Endothelial cell of umbilical vein (primary cell): Measurements from ENCODE around the gene EPHX1. TPM values are rescaled to one million over a fixed set of nuclear protein-coding genes. Genes with fewer than 3 reads are reported as not detected.

Source experiments
- BruUV-seq: library from RNA; stranded (reverse); fragments of 400-500 nt; replicated peaks from 2 replicates; lab custom pipeline; 2021; lab: Mats Ljungman, UMichigan
- CTCF ChIA-PET: fragments of 300-600, 350-600 bp; sonication (Branson Sonifier 250); formaldehyde crosslinking; loops from one replicate; lab custom pipeline; 2021; ENCODE audit warnings: antibody characterized with exemption, inconsistent platforms; lab: Charles Lee
- POLR2A ChIA-PET: fragments of 300-600, 350-600 bp; sonication (Branson Sonifier 250); formaldehyde crosslinking; loops from one replicate; lab custom pipeline; 2021; ENCODE audit warnings: antibody characterized with exemption, inconsistent platforms; lab: Charles Lee
- DNase-seq: peaks from one replicate; pipeline ENCODE4 v3.0.0-alpha.2; 2011; ENCODE audit warnings: low read depth, low spot score
- FAIRE-seq: peaks from 2 replicates; lab custom pipeline; 2011; peaks lifted over from hg19 to GRCh38; lab: Jason Lieb, UNC
- H2AFZ ChIP-seq: 2 replicates; pipeline ENCODE4 v1.6.0; 2012; ENCODE audit warnings: low read depth, low read length, control low read depth, inconsistent platforms
- H3K27ac ChIP-seq: 2 replicates; pipeline ENCODE4 v1.5.1; 2011; ENCODE audit warnings: low read depth, mild to moderate bottlenecking, control low read depth, low read length, moderate library complexity; ENCODE audit not compliant: insufficient read depth
- H3K27me3 ChIP-seq, 2 experiments: 2 replicates each; pipeline versions ENCODE4 v1.6.0 to v1.6.1; 2011; ENCODE audit warnings: low read length in 2 of 2, mixed read lengths in 1 of 2; ENCODE audit not compliant: control insufficient read depth in 2 of 2, insufficient read depth in 2 of 2
- H3K36me3 ChIP-seq, 2 experiments: 2 replicates in 1 of 2; 3 replicates in 1 of 2; pipeline ENCODE4 v1.5.1; 2011; ENCODE audit warnings: low read length in 2 of 2, mild to moderate bottlenecking in 1 of 2, moderate library complexity in 1 of 2; ENCODE audit not compliant: control insufficient read depth in 2 of 2, insufficient read depth in 2 of 2; ENCODE audit errors: extremely low read depth in 1 of 2
- H3K4me1 ChIP-seq: 3 replicates; pipeline ENCODE4 v1.5.1; 2011; ENCODE audit warnings: mild to moderate bottlenecking, low read length; ENCODE audit not compliant: control insufficient read depth, insufficient read depth; ENCODE audit errors: extremely low read depth
- H3K4me2 ChIP-seq: 2 replicates; pipeline ENCODE4 v1.6.1; 2011; ENCODE audit warnings: low read length, control low read depth, mixed read lengths; ENCODE audit not compliant: insufficient read depth
- H3K4me3 ChIP-seq, 3 experiments: fragments of 200-600 bp in 1 of 3; sonication (generic), shearing (Covaris generic) in 1 of 3; replicated peaks in 1 of 3; 2 replicates each; pipeline ENCODE4 v1.5.1; 2011 to 2016; ENCODE audit warnings: control low read depth in 3 of 3, low read length in 3 of 3, mild to moderate bottlenecking in 2 of 3, inconsistent platforms in 1 of 3, low read depth in 1 of 3, moderate library complexity in 1 of 3; ENCODE audit not compliant: insufficient read depth in 1 of 3
- H3K79me2 ChIP-seq: 2 replicates; pipeline ENCODE4 v1.6.0; 2012; ENCODE audit warnings: low read length, inconsistent platforms; ENCODE audit not compliant: control insufficient read depth, insufficient read depth
- H3K9ac ChIP-seq: replicated peaks from 2 replicates; pipeline ENCODE3; 2011; ENCODE audit warnings: low read length, control low read depth; ENCODE audit not compliant: insufficient read depth; ENCODE audit errors: extremely low read depth
- H3K9me1 ChIP-seq: replicated peaks from 3 replicates; pipeline ENCODE4 v1.6.0; 2011; ENCODE audit warnings: mild to moderate bottlenecking, low read length; ENCODE audit not compliant: control insufficient read depth, insufficient read depth; ENCODE audit errors: extremely low read depth
- H3K9me3 ChIP-seq: replicated peaks from 2 replicates; pipeline ENCODE4 v1.5.1; 2012; ENCODE audit warnings: low read length, inconsistent platforms; ENCODE audit not compliant: control insufficient read depth, insufficient read depth
- H4K20me1 ChIP-seq: replicated peaks from 2 replicates; pipeline ENCODE3; 2011; ENCODE audit warnings: mild to moderate bottlenecking, low read length; ENCODE audit not compliant: control insufficient read depth, insufficient read depth; ENCODE audit errors: extremely low read depth
- CTCF ChIP-seq, 2 donors: IDR thresholded peaks; 1 replicate in 1 of 2; 2 replicates in 1 of 2; pipeline ENCODE4 v1.5.1; 2011; ENCODE audit warnings: low read length in 2 of 2, mild to moderate bottlenecking in 2 of 2, moderate library complexity in 2 of 2, control low read depth in 1 of 2, inconsistent platforms in 1 of 2, low read depth in 1 of 2; ENCODE audit not compliant: insufficient read depth in 1 of 2; ENCODE audit errors: extremely low read depth in 1 of 2
- EZH2 ChIP-seq: IDR thresholded peaks from 2 replicates; pipeline ENCODE4 v1.6.1; 2012; ENCODE audit warnings: borderline replicate concordance, low read depth, mild to moderate bottlenecking, moderate library complexity, low read length, inconsistent platforms; ENCODE audit not compliant: severe bottlenecking
- FOS ChIP-seq: IDR thresholded peaks from 2 replicates; pipeline ENCODE4 v1.6.1; 2011; ENCODE audit warnings: mild to moderate bottlenecking, low read length, moderate library complexity, borderline replicate concordance; ENCODE audit not compliant: insufficient read depth
- GATA2 ChIP-seq: IDR thresholded peaks from 2 replicates; pipeline ENCODE4 v1.7.0; 2011; ENCODE audit warnings: low read depth, mild to moderate bottlenecking, moderate library complexity, mixed read lengths, low read length; ENCODE audit not compliant: insufficient read length, insufficient read depth
- JUN ChIP-seq: IDR thresholded peaks from 2 replicates; pipeline ENCODE4 v1.6.1; 2011; ENCODE audit warnings: borderline replicate concordance, low read depth; ENCODE audit not compliant: insufficient read length, insufficient read depth
- MYC ChIP-seq: IDR thresholded peaks from one replicate; pipeline ENCODE4 v1.6.1; 2011; ENCODE audit warnings: mild to moderate bottlenecking, low read depth, low read length
- POLR2A ChIP-seq: IDR thresholded peaks from 2 replicates; pipeline ENCODE4 v1.6.1; 2012; ENCODE audit warnings: low read depth, mild to moderate bottlenecking, control low read depth, low read length
- POLR2AphosphoS5 ChIP-seq: IDR thresholded peaks from 2 replicates; pipeline ENCODE4 v1.6.1; 2012; ENCODE audit warnings: low read depth, mild to moderate bottlenecking, control low read depth, low read length, moderate library complexity; ENCODE audit not compliant: insufficient read depth
- dilution Hi-C: fragments of 300-500 bp; cut with MboI; formaldehyde crosslinking; loops from one replicate; pipeline ENCODE4 v1.15.0; 2019; ENCODE audit warnings: low sequenced_read_pairs; ENCODE audit not compliant: extremely low pct_ligation_motif_present
- intact Hi-C: fragments of 100-400 bp; cut with micrococcal nuclease; formaldehyde crosslinking; loops from one replicate; pipeline ENCODE4 v1.10.0; 2022
- polyA plus RNA-seq, 4 experiments: library from polyadenylated mRNA; depleted of rRNA in 3 of 4; stranded (reverse) in 3 of 4; unstranded in 1 of 4; fragments of >200 nt; gene quantifications; 2 replicates each; pipeline versions ENCODE4 v1.2.1 to v1.2.3, GENCODE V29; 2011 to 2012; ENCODE audit warnings: missing spikeins in 1 of 4
- total RNA-seq: library from RNA; stranded (reverse); gene quantifications from 2 replicates; pipeline ENCODE4 v1.2.3, GENCODE V29; 2021
- TF ChIP-seq, protein P1 (sequence below): IDR thresholded peaks from 2 replicates; pipeline ENCODE4 v1.6.1; 2011; ENCODE audit not compliant: insufficient read depth, insufficient read length

The EPHX1 gene
- total and polyA plus RNA-seq, 2 donors (not counting 3 experiments of a cell fraction or from before 2014, with no cell fraction given) = 23.7 to 25.2 TPM

- ChIA-PET CTCF (no interaction called here), POLR2A (no interaction called here)
- no peak overlapping the region for H3K4me2 ChIP-seq
- H3K27me3 ChIP-seq = no peaks in the 10 kb centered on the region
- H2AFZ ChIP-seq = no peak overlapping the region
- H3K9me1 ChIP-seq = no peaks in the 10 kb centered on the region
- peaks cover 0 to 24% of the 10 kb centered on the region in 2 experiments for H3K36me3 ChIP-seq
- TF ChIP-seq FOS (no peak), POLR2A (no peak), MYC (no peak), CTCF (IDR thresholded peaks at IDR 0.05; ENCODE audit: extremely low read depth in 1 of 2, insufficient read depth in 1 of 2, low read depth in 1 of 2, low read length in 2 of 2) (no peak), EZH2 (no peak), JUN (no peak), GATA2 (no peak), POLR2AphosphoS5 (no peak)
- TF ChIP-seq, protein P1, sequence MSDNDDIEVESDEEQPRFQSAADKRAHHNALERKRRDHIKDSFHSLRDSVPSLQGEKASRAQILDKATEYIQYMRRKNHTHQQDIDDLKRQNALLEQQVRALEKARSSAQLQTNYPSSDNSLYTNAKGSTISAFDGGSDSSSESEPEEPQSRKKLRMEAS = no peak
- peaks cover 8% of the 10 kb centered on the region for H3K4me1 ChIP-seq
- FAIRE-seq = no peak
- no peak for DNase-seq
- BruUV-seq = no TSS peak
- no peak overlapping the region for H3K27ac ChIP-seq
- no peak overlapping the region for H3K9ac ChIP-seq
- intact Hi-C loops (no loop called here), dilution Hi-C loops (no loop called here)
- H4K20me1 ChIP-seq = no peaks in the 10 kb centered on the region
- no peak overlapping the region for H3K4me3 ChIP-seq
- no peaks in the 10 kb centered on the region for H3K79me2 ChIP-seq
- H3K9me3 ChIP-seq = no peaks in the 10 kb centered on the region
These were observed 51.0 kb downstream of the EPHX1 start for GRCh38 chr1:225860876-225861441.
